Measurements from ENCODE around the gene C15orf39. TPM values are rescaled to one million over a fixed set of nuclear protein-coding genes. Genes with fewer than 3 reads are reported as not detected.

C15orf39 gene
- total RNA-seq, 6 experiments from 2014 or later, result 3.6 to 9.4 (median 5.8) TPM

DNA sequence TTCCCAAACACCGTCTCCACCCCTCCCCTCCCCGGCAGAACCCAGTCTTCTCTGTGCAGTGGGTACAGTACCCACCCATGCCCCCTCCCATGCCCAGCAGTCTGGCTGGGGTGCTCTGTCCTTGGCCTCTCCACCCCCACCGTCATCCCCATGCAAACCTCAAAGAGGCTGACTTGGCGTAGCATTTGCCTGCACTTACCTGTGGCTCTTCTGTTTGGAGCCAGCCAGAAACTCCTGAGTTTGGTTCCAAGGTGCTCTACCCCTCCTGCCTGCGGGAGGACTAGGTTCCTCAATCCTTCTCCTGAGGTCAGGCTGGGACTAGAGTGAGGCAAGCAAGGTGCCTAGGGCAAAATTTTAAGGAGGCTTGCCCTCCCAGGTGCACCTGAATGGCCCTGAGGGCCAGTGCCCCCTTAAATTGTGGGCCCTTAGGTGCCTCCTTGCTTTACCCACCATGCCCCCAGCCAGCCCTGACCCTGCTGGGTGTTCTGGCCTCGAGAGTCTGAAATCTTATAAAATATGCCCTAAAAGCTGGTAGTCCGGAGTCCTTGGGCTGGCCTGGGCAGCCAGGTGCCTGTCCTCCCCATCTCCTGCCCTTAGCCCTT, 47.1 kb upstream of the C15orf39 start:
- H3K9me3 ChIP-seq, result no peaks in the 10 kb centered on the region
- no peak for TF ChIP-seq POLR2A (IDR thresholded peaks at IDR 0.05)
- TF ChIP-seq, protein P1, sequence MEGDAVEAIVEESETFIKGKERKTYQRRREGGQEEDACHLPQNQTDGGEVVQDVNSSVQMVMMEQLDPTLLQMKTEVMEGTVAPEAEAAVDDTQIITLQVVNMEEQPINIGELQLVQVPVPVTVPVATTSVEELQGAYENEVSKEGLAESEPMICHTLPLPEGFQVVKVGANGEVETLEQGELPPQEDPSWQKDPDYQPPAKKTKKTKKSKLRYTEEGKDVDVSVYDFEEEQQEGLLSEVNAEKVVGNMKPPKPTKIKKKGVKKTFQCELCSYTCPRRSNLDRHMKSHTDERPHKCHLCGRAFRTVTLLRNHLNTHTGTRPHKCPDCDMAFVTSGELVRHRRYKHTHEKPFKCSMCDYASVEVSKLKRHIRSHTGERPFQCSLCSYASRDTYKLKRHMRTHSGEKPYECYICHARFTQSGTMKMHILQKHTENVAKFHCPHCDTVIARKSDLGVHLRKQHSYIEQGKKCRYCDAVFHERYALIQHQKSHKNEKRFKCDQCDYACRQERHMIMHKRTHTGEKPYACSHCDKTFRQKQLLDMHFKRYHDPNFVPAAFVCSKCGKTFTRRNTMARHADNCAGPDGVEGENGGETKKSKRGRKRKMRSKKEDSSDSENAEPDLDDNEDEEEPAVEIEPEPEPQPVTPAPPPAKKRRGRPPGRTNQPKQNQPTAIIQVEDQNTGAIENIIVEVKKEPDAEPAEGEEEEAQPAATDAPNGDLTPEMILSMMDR (IDR thresholded peaks at IDR 0.05), result no peak
- 57% methylated on average over 5 of the region's 7 CpGs for WGBS (ENCODE audit: insufficient coverage, low coverage, low lambda C conversion rate, missing lambda C conversion rate)
- H3K36me3 ChIP-seq, result no peaks in the 10 kb centered on the region
- intact Hi-C loops (cut with DNase I), result no loop called here
- no peak overlapping the region for H3K4me3 ChIP-seq
- no peak overlapping the region for H3K27ac ChIP-seq
- no peak for DNase-seq
- no peaks in the 10 kb centered on the region for H3K4me1 ChIP-seq
- H3K27me3 ChIP-seq, result no peaks in the 10 kb centered on the region
- ATAC-seq, result no peak

DNA sequence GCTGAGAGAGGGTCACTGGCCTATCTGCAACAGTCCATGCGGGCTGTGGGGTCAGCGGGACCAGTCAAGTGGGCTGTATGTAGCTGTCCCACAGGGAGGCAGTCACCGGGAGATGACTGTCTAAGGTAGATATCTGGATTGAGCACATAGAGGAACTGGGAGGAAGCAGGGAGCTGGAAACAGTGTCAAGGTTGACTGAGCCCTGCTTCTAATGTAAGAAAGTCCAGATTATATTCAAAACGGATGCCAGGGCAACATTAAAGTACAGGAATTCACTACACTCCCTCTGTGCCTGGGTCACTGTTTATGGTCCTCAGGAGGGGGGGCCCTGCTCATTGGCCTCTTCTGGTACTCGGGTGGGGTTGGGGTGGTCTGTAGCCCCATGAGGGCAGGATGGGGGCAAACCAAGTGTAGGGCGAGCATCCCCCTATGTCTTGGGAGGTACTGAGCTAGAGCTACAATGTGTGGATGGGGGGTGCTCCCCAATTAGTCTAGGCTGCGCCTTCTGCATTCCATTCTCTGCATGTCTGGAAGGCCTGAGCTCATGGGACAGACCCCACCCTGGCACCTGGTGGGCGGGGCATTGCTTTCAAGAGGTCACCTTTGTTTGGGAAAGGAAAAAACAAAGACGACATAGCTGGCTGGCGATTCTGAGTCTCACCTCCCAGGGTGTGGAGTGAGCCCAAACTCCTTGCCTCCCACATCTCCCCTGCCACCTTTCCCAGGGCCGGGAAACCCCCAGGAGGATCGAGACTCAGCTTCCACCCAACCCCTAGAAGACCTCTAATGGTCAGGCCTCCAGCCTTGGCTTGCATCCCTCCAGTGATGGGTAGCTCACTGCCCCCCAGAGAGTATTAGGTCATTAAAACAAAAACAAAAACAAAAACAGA, 45.1 kb upstream of the C15orf39 start:
- no peak overlapping the region for H3K4me3 ChIP-seq
- intact Hi-C loops (cut with DNase I), result no loop called here
- DNase-seq (no peak), ATAC-seq (no peak)
- H3K27ac ChIP-seq, result no peak overlapping the region
- no peaks in the 10 kb centered on the region for H3K27me3 ChIP-seq
- no peaks in the 10 kb centered on the region for H3K9me3 ChIP-seq
- no peaks in the 10 kb centered on the region for H3K36me3 ChIP-seq
- no peaks in the 10 kb centered on the region for H3K4me1 ChIP-seq
- TF ChIP-seq, protein P1 (IDR thresholded peaks at IDR 0.05), result no peak
- TF ChIP-seq POLR2A (IDR thresholded peaks at IDR 0.05), result no peak
- 78% methylated on average over 5 of the region's 12 CpGs for WGBS (ENCODE audit: insufficient coverage, low coverage, low lambda C conversion rate, missing lambda C conversion rate)

DNA sequence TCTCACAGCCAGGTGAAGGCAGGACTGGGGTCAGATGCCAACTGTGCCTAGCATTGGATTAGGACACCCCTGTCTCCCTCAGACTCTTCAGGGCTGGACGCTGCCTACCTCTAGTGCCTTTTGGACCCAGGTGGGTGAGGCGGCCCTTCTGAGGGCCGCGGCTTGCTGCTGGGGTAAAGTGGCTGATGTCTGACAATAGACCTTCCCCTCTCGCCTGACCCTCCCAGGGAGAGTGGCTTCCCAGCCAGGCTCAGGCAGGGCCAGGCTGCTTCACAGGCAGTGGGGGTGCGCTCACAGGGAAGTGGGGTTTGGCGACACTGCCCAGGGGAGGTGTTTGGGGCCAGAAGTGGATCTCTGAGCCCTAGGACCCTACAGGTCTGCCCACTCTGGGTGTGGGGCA, 43.3 kb upstream of the C15orf39 start:
- Histone ChIP-seq H3K36me3 (no peaks in the 10 kb centered on the region), H3K27ac (no peak overlapping the region), H3K4me1 (no peaks in the 10 kb centered on the region), H3K9me3 (no peaks in the 10 kb centered on the region), H3K4me3 (no peak overlapping the region), H3K27me3 (no peaks in the 10 kb centered on the region)
- no peak for TF ChIP-seq POLR2A (IDR thresholded peaks at IDR 0.05)
- TF ChIP-seq, protein P1 (IDR thresholded peaks at IDR 0.05), result no peak
- no peak for ATAC-seq
- WGBS (ENCODE audit: insufficient coverage, low coverage, low lambda C conversion rate, missing lambda C conversion rate), result no CpG with 5 or more reads among the region's 7 CpGs
- no peak for DNase-seq
- intact Hi-C loops (cut with DNase I), result no loop called here

DNA sequence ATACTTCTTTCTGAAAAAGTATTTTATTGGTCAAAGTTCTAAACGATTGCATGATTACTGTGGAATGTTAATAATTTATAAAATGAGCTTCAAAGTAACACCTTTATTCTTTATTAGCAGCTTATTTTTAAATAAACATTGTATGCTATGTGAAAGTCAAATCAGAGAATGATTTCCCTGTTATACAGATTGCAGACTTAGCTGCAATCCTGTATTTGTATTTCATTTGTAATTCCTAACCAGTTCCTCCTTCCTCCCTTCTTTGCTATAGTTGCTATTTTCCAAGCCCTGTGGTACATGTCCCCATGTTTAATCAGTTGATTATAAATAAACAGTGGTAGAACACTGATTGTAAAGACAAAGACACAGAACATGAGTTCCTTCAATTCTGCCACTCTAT, 42.4 kb upstream of the C15orf39 start:
- 43% methylated on average over 1 of the region's 1 CpG for WGBS (ENCODE audit: insufficient coverage, low coverage, low lambda C conversion rate, missing lambda C conversion rate)
- Histone ChIP-seq H3K36me3 (no peaks in the 10 kb centered on the region), H3K9me3 (no peaks in the 10 kb centered on the region), H3K4me3 (no peak overlapping the region), H3K27me3 (no peaks in the 10 kb centered on the region), H3K4me1 (no peaks in the 10 kb centered on the region), H3K27ac (no peak overlapping the region)
- no peak for ATAC-seq
- intact Hi-C loops (cut with DNase I), result no loop called here
- no peak for TF ChIP-seq POLR2A (IDR thresholded peaks at IDR 0.05)
- TF ChIP-seq, protein P1 (IDR thresholded peaks at IDR 0.05), result no peak
- DNase-seq, result no peak
